Midbrain (tissue), 1 donor: ENCODE results near the gene ARRDC4.
"Not testable (repeated sequence)": the region's sequence is repeated elsewhere in the genome, so short reads cannot be mapped to it uniquely, and the experiment has no call there.

Experiments
- DNase-seq: peaks from one replicate; lab custom pipeline; 2025; lab: John Stamatoyannopoulos, UW

Gene ARRDC4

GRCh38 chr15:97966924-97967620 is 6.6 kb downstream of the ARRDC4 start:
- no peak for DNase-seq

- no peak for DNase-seq
Observed at GRCh38 chr15:97967881-97968280, 7.4 kb downstream of the ARRDC4 start.

GRCh38 chr15:97968380-97968779 is 7.9 kb downstream of the ARRDC4 start:
- no peak for DNase-seq

- DNase-seq, result no peak
Observed at GRCh38 chr15:97972366-97972765, 11.9 kb downstream of the ARRDC4 start.

GRCh38 chr15:97976129-97976528 is 15.6 kb downstream of the ARRDC4 start:
- no peak for DNase-seq

GRCh38 chr15:97976766-97977503 is 16.4 kb downstream of the ARRDC4 start:
- no peak for DNase-seq

- DNase-seq, result no peak
Observed at GRCh38 chr15:97977734-97978133, 17.2 kb downstream of the ARRDC4 start.

GRCh38 chr15:97978401-97979139 is 18.1 kb downstream of the ARRDC4 start:
- DNase-seq, result no peak

GRCh38 chr15:97979140-97979520 is 18.6 kb downstream of the ARRDC4 start:
- no peak for DNase-seq

GRCh38 chr15:97981058-97981457 is 20.6 kb downstream of the ARRDC4 start:
- DNase-seq, result no peak

- DNase-seq, result no peak
Observed at GRCh38 chr15:97981758-97982157, 21.3 kb downstream of the ARRDC4 start.

- DNase-seq, result no peak
Observed at GRCh38 chr15:97984157-97984556, 23.7 kb downstream of the ARRDC4 start.

GRCh38 chr15:97985979-97986378 is 25.5 kb downstream of the ARRDC4 start:
- DNase-seq, result not testable (repeated sequence)

- no peak for DNase-seq
Observed at GRCh38 chr15:97986781-97987180, 26.3 kb downstream of the ARRDC4 start.

- no peak for DNase-seq
Observed at GRCh38 chr15:97989299-97989698, 28.8 kb downstream of the ARRDC4 start.

- DNase-seq, result no peak
Observed at GRCh38 chr15:97991972-97992541, 31.6 kb downstream of the ARRDC4 start.

- no peak for DNase-seq
Observed at GRCh38 chr15:97992823-97993222, 32.3 kb downstream of the ARRDC4 start.

GRCh38 chr15:97993310-97993738 is 32.8 kb downstream of the ARRDC4 start:
- no peak for DNase-seq

GRCh38 chr15:97994236-97994635 is 33.7 kb downstream of the ARRDC4 start:
- no peak for DNase-seq

GRCh38 chr15:97995192-97995591 is 34.7 kb downstream of the ARRDC4 start:
- DNase-seq, result no peak

GRCh38 chr15:97995881-97996603 is 35.5 kb downstream of the ARRDC4 start:
- no peak for DNase-seq
